HUES48 (cell line): ENCODE results near the gene CTSE.

Experiments
- H3K27ac ChIP-seq: one replicate; pipeline ENCODE4 v1.7.0; 2013; ENCODE audit warnings: low read depth, low read length, inconsistent platforms
- H3K27me3 ChIP-seq: 2 replicates; pipeline ENCODE4 v1.6.1; 2013; ENCODE audit warnings: mild to moderate bottlenecking, low read length; ENCODE audit not compliant: control insufficient read depth, insufficient read depth
- H3K36me3 ChIP-seq: 2 replicates; pipeline ENCODE4 v1.6.1; 2013; ENCODE audit warnings: low read length; ENCODE audit not compliant: control insufficient read depth, insufficient read depth
- H3K4me1 ChIP-seq: 2 replicates; pipeline ENCODE4 v1.6.1; 2013; ENCODE audit warnings: mild to moderate bottlenecking, low read length; ENCODE audit not compliant: control insufficient read depth, insufficient read depth
- H3K4me3 ChIP-seq: 2 replicates; pipeline ENCODE4 v1.5.1; 2013; ENCODE audit warnings: mild to moderate bottlenecking, low read depth, low read length
- H3K9ac ChIP-seq: 2 replicates; pipeline ENCODE4 v1.6.1; 2013; ENCODE audit warnings: mild to moderate bottlenecking, low read depth, low read length, moderate library complexity
- H3K9me3 ChIP-seq: 2 replicates; pipeline ENCODE4 v1.6.1; 2013; ENCODE audit warnings: low read length; ENCODE audit not compliant: control insufficient read depth, insufficient read depth

Gene CTSE

GRCh38 chr1:205967554-205968335 is 56.0 kb downstream of the CTSE start:
- Histone ChIP-seq H3K27me3 (no peaks in the 10 kb centered on the region), H3K9me3 (no peaks in the 10 kb centered on the region), H3K4me3 (no peak overlapping the region), H3K4me1 (0 out of 2 replicates have a peak, but pooled peaks cover 2% of the 10 kb centered on the region), H3K9ac (no peak overlapping the region), H3K27ac (no peak overlapping the region), H3K36me3 (no peaks in the 10 kb centered on the region)

GRCh38 chr1:205965036-205965884 is 58.4 kb downstream of the CTSE start:
- Histone ChIP-seq H3K27me3 (no peaks in the 10 kb centered on the region), H3K4me3 (no peak overlapping the region), H3K9me3 (no peaks in the 10 kb centered on the region), H3K27ac (no peak overlapping the region), H3K36me3 (no peaks in the 10 kb centered on the region), H3K9ac (no peak overlapping the region), H3K4me1 (0 out of 2 replicates have a peak, but pooled peaks cover 2% of the 10 kb centered on the region)

GRCh38 chr1:205963352-205964155 is 60.1 kb downstream of the CTSE start:
- Histone ChIP-seq H3K27ac (no peak overlapping the region), H3K4me1 (0 out of 2 replicates have a peak, but pooled peaks cover 2% of the 10 kb centered on the region), H3K4me3 (no peak overlapping the region), H3K9me3 (no peaks in the 10 kb centered on the region), H3K36me3 (no peaks in the 10 kb centered on the region), H3K9ac (no peak overlapping the region), H3K27me3 (no peaks in the 10 kb centered on the region)

GRCh38 chr1:205962821-205963221 is 60.9 kb downstream of the CTSE start:
- Histone ChIP-seq H3K4me1 (0 out of 2 replicates have a peak, but pooled peaks cover 2% of the 10 kb centered on the region), H3K36me3 (no peaks in the 10 kb centered on the region), H3K27ac (no peak overlapping the region), H3K4me3 (no peak overlapping the region), H3K9ac (no peak overlapping the region), H3K9me3 (no peaks in the 10 kb centered on the region), H3K27me3 (no peaks in the 10 kb centered on the region)

GRCh38 chr1:205961991-205962820 is 61.5 kb downstream of the CTSE start:
- no peak overlapping the region for H3K9ac ChIP-seq
- H3K9me3 ChIP-seq, result no peaks in the 10 kb centered on the region
- H3K4me1 ChIP-seq, result 0 out of 2 replicates have a peak, but pooled peaks cover 2% of the 10 kb centered on the region
- H3K36me3 ChIP-seq, result no peaks in the 10 kb centered on the region
- H3K27ac ChIP-seq, result no peak overlapping the region
- no peak overlapping the region for H3K4me3 ChIP-seq
- no peaks in the 10 kb centered on the region for H3K27me3 ChIP-seq

- Histone ChIP-seq H3K27me3 (no peaks in the 10 kb centered on the region), H3K27ac (no peak overlapping the region), H3K4me3 (no peak overlapping the region), H3K4me1 (0 out of 2 replicates have a peak, but pooled peaks cover 2% of the 10 kb centered on the region), H3K9me3 (no peaks in the 10 kb centered on the region), H3K9ac (no peak overlapping the region), H3K36me3 (no peaks in the 10 kb centered on the region)
Measured at GRCh38 chr1:205961405-205961804, 62.3 kb downstream of the CTSE start.

- H3K4me3 ChIP-seq, result no peak overlapping the region
- no peaks in the 10 kb centered on the region for H3K4me1 ChIP-seq
- H3K9ac ChIP-seq, result no peak overlapping the region
- no peaks in the 10 kb centered on the region for H3K36me3 ChIP-seq
- no peaks in the 10 kb centered on the region for H3K27me3 ChIP-seq
- no peaks in the 10 kb centered on the region for H3K9me3 ChIP-seq
- H3K27ac ChIP-seq, result no peak overlapping the region
Measured at GRCh38 chr1:205959789-205960188, 63.9 kb downstream of the CTSE start.
